ENCODE measurements around the gene ODF2L. TPM values are rescaled to one million over a fixed set of nuclear protein-coding genes. Genes with fewer than 3 reads are reported as not detected.
A peak's percentile ranks its signal among the peaks of the same experiment; 100 is the strongest.

Gene ODF2L
- total and polyA plus RNA-seq, 3 donors from 2014 or later: 11.6 to 48.6 (median 25.5) TPM

DNA sequence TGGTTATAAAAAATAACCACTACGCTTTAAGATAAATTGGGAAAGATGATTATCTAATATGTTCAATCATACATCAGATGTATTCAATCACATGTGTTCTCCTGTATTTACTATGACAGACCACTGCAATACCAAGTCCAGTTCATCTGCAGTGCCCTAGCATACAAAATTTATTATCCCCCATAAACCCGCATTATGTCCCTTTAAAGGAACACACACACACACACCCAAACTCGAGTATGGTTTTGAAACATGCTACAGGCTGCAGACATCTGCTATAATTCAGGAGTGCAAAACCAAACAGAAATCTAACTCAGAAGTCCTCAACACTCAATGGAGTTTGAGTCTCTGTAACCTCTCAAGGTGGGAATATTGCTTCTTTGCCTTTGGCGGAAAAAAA lies 14.9 kb downstream of the ODF2L start:
- DNase-seq: no peak
- TF ChIP-seq, protein P1, sequence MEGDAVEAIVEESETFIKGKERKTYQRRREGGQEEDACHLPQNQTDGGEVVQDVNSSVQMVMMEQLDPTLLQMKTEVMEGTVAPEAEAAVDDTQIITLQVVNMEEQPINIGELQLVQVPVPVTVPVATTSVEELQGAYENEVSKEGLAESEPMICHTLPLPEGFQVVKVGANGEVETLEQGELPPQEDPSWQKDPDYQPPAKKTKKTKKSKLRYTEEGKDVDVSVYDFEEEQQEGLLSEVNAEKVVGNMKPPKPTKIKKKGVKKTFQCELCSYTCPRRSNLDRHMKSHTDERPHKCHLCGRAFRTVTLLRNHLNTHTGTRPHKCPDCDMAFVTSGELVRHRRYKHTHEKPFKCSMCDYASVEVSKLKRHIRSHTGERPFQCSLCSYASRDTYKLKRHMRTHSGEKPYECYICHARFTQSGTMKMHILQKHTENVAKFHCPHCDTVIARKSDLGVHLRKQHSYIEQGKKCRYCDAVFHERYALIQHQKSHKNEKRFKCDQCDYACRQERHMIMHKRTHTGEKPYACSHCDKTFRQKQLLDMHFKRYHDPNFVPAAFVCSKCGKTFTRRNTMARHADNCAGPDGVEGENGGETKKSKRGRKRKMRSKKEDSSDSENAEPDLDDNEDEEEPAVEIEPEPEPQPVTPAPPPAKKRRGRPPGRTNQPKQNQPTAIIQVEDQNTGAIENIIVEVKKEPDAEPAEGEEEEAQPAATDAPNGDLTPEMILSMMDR (IDR thresholded peaks at IDR 0.05): no peak
- TF ChIP-seq POLR2A (IDR thresholded peaks at IDR 0.05): no peak
- Histone ChIP-seq H3K4me3 (no peak overlapping the region), H3K27me3 (no peaks in the 10 kb centered on the region), H3K36me3 (ENCODE audit: low read depth, missing control alignments) (no peaks in the 10 kb centered on the region), H3K27ac (no peak overlapping the region), H3K9me3 (no peaks in the 10 kb centered on the region), H3K4me1 (no peaks in the 10 kb centered on the region)
- intact Hi-C loops (cut with DNase I; ENCODE audit: low total_unique reads): no loop called here
- WGBS, 2 donors: 83 to 84% methylated on average over 4 of the region's 4 CpGs

DNA sequence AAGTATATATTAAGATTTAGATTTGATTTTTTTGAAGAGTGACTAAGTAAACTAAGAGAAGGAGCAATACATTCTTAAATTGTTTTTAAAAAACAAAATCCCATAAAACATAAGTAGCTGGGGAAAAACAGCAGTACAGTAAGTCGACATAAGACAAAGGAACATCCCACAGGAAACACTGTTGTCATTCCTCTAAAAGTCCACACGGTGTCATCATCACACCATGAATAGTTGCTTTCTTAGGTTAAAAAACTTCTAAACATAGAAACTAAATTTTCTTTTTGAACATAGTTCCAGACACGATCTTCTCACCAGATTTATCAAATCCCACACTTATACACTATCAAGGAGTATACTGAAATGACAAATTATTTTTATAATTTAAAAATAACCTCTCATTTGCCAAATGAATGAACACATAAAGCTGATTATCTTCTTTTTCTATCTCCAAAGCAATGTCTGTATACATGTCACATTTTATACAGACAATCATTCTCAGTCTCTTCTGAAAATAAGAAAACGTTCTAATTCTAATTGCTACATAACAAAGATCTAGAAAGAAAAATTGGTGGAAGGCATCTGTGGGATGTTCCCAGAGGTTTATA lies 15.8 kb downstream of the ODF2L start:
- WGBS, 2 donors: 24 to 29% methylated on average over 4 of the region's 4 CpGs
- DNase-seq: no peak
- no peaks in the 10 kb centered on the region for H3K4me1 ChIP-seq
- H3K4me3 ChIP-seq: no peak overlapping the region
- no peaks in the 10 kb centered on the region for H3K27me3 ChIP-seq
- H3K27ac ChIP-seq: no peak overlapping the region
- intact Hi-C loops (cut with DNase I; ENCODE audit: low total_unique reads): no loop called here
- H3K36me3 ChIP-seq (ENCODE audit: low read depth, missing control alignments): no peaks in the 10 kb centered on the region
- no peaks in the 10 kb centered on the region for H3K9me3 ChIP-seq
- TF ChIP-seq, protein P1 (IDR thresholded peaks at IDR 0.05): peak; percentile 63 to 70 (median 65)
- TF ChIP-seq POLR2A (IDR thresholded peaks at IDR 0.05): no peak

DNA sequence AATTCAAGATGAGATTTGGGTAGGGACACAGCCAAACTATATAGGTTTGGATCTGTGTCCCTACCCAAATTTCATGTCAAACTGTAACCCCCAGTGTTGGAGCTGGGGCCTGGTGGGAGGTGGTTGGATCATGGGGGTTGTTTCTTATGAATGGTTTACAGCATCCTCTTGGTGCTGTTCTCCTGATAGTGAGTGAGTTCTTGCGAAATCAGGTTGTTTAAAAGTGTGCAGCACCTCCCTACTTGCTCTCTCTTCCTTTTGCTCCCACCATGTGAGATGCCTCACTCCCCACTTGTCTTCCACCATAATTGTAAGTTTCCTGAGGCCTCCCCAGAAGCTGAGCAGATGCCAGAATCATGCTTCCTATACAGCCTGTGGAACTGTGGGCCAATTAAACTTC lies 17.3 kb downstream of the ODF2L start:
- H3K27me3 ChIP-seq: no peaks in the 10 kb centered on the region
- no peak overlapping the region for H3K4me3 ChIP-seq
- no peaks in the 10 kb centered on the region for H3K36me3 ChIP-seq (ENCODE audit: low read depth, missing control alignments)
- DNase-seq: no peak
- intact Hi-C loops (cut with DNase I; ENCODE audit: low total_unique reads): no loop called here
- H3K9me3 ChIP-seq: no peaks in the 10 kb centered on the region
- 96 to 100% methylated on average over 1 of the region's 1 CpG for WGBS, 2 donors
- no peak for TF ChIP-seq POLR2A (IDR thresholded peaks at IDR 0.05)
- TF ChIP-seq, protein P1 (IDR thresholded peaks at IDR 0.05): no peak
- H3K27ac ChIP-seq: no peak overlapping the region
- no peaks in the 10 kb centered on the region for H3K4me1 ChIP-seq

DNA sequence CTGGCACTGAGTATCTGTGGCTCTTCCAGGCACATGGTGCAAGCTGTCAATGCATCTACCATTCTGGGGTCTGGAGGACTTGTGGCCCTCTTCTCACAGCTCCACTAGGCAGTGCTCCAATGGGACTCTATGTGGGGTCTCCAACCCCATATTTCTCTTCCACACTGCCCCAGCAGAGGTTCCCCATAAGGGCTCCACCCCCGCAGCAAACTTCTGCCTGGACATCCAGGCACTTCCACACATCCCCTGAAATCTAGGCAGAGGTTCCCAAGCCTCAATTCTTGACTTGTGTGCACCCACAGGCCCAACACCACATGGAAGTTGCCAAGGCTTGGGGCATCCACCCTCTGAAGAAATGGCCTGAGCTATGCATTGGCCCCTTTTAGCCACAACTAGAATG lies 18.8 kb downstream of the ODF2L start:
- intact Hi-C loops (cut with DNase I; ENCODE audit: low total_unique reads): no loop called here
- H3K9me3 ChIP-seq: no peaks in the 10 kb centered on the region

More for the DNA sequence above, 18.8 kb downstream of the ODF2L start:
- H3K27me3 ChIP-seq: no peaks in the 10 kb centered on the region
- no peak for TF ChIP-seq POLR2A (IDR thresholded peaks at IDR 0.05)
- TF ChIP-seq, protein P1 (IDR thresholded peaks at IDR 0.05): no peak
- 100% methylated on average over 1 of the region's 1 CpG for WGBS, 2 donors
- no peak overlapping the region for H3K4me3 ChIP-seq
- no peaks in the 10 kb centered on the region for H3K36me3 ChIP-seq (ENCODE audit: low read depth, missing control alignments)
- no peak overlapping the region for H3K27ac ChIP-seq
- no peaks in the 10 kb centered on the region for H3K4me1 ChIP-seq
- no peak for DNase-seq

All from testis (tissue), 3 donors.